Stimulated activated naive CD4-positive, alpha-beta T cell (primary cell): Measurements from ENCODE around the gene SPECC1L.

Source experiments
- DNase-seq, 6 experiments: peaks; one replicate each; lab custom pipeline; 2025; lab: John Stamatoyannopoulos, UW

The SPECC1L gene

DNA sequence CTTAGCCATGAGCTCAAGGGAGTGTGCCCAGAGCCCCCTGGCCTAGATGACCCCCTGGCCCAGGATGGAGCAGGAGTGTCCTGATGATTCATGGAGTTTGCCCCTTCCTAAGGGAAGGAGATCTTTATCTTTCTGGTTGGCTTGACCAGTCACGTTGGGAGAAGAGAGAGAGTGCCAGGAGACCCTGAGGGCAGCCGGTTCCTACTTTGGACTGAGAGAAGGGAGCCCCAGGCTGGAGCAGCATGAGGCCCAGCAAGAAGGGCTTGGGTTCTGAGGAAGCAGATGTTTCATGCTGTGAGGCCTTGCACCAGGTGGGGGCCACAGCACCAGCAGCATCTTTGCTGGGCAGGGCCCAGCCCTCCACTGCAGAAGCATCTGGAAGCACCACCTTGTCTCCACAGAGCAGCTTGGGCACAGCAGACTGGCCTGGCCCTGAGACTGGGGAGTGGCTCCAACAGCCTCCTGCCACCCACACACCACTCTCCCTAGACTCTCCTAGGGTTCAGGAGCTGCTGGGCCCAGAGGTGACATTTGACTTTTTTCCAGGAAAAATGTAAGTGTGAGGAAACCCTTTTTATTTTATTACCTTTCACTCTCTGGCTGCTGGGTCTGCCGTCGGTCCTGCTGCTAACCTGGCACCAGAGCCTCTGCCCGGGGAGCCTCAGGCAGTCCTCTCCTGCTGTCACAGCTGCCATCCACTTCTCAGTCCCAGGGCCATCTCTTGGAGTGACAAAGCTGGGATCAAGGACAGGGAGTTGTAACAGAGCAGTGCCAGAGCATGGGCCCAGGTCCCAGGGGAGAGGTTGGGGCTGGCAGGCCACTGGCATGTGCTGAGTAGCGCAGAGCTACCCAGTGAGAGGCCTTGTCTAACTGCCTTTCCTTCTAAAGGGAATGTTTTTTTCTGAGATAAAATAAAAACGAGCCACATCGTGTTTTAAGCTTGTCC is 171.0 kb downstream of the SPECC1L start:
- DNase-seq, result no peak

DNA sequence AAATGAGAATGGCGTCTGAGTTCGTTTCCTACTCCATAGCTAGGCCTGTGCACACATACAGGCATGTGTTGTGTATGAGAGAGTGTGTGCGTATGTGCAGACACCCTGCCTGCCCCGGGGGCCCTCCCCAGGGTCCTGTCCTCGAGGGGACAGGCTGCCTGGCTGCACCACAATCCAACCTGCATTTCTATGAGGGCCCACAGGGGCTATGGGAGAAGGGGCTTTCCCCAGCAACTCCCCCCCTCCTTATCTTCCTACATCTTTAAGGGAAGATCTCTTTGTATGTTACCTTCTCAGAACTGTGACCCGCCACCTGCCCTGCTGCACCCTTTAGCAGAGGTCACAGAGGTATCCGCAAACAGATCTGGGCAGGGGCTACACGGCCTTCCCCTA is 171.7 kb downstream of the SPECC1L start:
- DNase-seq, result no peak

DNA sequence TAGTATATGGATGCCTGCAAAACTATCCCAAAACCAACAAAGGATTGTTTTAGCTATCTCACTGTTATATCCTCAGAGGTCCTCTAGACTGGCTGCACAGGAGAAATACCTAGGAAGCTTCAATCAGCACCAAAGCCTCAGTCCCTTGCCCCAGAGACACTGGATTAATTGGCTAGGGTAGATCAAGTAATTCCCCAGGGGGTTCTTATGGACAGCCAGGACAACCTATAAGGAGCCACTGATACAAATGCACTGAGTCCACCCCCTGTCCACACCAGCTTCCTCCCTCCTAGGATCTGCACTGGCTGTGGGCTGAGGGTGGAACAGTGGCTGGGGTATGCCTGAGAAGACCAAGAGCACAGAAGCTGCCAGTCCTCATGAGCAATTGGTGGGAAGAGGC is 173.0 kb downstream of the SPECC1L start:
- DNase-seq, result no peak

DNA sequence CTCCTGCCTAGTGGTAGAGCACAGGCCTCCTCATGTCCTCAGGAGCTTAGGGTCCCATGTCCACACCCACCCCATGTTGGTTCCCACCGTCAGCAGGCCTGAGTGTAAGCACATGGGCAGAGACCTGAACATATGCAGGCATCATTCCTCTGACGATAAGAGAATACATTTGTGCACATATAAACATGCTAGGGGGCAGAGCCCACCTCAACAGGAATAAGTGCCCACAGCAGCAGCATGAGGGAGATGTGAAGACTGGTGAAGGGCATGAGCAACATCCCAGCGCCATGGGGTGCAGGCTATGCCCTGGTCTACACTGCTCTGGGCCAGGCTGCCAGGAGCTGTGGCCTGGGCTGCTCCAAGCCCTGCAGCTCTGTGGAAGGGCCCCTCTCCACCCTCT is 173.6 kb downstream of the SPECC1L start:
- DNase-seq, result no peak

DNA sequence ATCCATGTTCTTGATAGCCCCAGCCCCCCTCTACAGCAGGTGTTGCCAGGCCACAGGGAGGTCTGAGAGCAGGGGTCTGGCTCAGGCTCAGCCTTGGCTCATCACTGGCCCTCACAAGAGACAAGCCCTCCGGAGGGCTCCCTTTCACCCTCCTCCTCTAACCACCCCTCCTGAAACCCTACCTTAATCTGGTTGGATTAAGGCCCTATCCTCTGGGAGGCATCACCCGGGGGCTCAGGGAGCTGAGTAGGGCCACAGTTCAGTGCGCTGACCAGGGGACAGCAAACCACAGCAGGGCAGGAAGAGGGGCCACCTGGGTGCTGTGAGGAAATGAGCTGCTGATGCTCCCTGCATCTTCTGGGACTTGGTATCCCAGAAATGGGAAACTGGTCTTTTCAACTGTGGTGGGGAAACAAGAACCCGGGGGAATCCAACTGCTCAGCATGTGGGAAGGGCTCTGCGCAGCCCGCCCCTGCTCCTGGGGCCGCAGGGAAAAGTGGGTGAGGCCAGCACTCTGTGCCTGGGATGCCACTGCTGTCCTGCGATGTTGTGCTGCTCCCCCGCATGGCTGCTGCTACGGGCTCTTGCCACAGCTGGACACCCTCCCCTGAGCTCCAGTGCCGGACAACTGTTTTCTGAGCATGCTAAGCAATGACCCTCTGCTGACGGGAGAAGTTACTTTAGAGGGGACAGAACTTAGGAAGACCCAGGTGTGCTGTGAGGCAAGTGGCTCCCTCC is 174.3 kb downstream of the SPECC1L start:
- no peak for DNase-seq

DNA sequence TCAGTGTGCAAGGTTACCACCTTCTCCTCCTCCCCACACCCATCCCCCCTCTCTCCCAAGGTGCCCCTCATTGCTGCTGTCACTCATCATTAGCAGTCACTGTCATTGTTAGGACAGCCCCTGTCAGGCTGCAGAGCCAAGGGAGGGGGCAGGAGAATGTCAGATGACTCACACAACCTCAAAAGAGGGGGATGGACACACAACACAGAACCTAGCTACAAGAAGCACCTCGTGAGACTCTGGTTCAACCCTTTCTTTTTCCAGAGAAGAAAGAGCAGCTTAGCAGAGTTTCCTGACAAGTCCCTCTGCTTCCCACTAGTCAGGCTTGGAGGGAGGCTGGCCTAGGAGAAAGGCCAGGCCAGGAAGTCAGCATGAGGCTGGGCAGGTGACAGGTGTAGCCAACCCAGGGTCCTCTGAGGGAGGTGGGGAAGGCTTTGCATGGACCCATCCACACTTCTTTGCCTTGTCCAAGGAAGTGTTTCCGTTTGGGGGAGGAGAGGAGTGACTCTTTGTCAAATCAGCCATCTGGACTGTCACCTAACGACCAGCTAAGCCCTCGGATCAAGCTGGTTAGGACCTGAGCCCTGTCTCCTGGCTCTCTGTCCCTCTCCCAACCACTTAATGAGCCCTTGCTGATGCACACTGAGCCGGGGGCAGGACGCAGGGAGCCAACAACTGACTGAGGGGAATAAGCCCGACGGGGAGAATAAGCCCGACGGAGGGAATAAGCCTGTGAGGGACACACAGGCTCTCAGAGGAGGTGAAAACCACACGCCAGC is 175.0 kb downstream of the SPECC1L start:
- no peak for DNase-seq

DNA sequence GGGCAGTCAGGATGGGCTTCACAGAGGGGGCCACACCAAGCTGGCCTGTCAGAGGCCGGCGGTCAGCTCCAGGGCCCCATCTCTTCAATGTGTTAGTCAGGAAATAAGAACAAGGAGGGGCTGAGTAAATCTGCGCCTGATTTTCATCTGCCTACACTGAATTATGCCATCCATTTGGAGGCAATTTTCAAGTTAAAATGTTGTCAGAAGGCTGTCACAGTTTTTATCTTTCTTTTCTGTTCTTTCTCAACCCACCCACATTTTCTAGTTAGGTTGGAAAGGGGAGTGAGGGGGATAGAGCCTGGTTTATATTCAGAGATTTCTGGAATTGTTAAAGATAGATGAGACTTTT is 175.6 kb downstream of the SPECC1L start:
- no peak for DNase-seq

DNA sequence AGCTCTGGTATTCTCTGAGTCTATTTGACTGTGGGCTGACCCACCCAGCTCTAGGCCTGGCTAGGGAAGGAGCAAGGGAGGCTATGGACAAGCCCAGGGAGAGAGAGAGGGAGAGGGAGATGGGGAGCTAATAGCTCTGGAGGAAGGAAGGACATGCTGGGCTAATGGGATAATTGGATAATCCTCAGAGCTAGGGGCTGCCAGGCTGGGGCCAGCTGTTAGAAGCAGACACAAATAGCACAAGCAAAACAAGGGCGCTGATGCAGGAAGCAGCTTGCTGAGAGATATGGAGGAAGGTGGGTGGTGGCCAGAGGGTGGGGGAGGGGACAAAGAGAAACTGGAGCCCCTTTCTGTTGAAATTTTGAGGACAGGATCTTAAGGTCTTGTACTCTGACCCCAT is 180.0 kb downstream of the SPECC1L start:
- no peak for DNase-seq

DNA sequence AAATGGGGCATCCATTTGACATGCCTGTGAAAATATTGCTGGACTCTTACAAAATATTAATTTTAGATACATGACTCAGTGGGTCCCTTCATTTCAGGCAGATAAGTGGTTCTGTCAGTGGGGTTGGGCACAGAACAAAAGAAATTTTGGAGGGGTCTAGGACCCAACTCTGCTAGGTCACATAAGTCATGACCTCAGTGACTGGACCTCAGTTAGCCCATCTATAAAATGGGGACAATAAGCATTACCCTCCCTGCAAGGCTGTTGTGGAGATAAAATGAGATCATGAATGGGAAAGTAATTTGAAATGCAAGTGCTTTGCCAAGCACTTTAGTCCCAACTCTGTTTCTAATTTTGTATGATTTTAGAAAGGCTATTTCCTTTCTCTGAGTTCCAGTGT is 180.5 kb downstream of the SPECC1L start:
- DNase-seq, result no peak

DNA sequence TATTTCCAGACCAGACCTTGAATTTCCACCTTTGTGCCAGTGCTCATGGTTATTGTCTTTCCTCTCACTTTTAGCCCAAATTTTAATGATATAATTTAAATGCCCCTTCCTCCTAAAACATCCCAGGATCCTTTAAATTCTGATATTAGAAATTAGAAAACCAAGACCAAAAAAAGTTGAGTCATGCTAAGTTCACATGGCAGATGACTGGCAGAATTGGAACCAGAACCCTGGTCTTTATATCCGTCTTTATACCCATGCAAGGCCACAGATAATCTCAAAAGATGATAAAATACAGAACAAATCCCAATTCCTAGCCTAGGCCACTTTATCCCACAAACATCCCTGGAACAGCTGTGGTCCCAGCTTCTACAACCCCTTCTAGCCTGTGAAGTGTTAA is 183.2 kb downstream of the SPECC1L start:
- DNase-seq, result no peak

DNA sequence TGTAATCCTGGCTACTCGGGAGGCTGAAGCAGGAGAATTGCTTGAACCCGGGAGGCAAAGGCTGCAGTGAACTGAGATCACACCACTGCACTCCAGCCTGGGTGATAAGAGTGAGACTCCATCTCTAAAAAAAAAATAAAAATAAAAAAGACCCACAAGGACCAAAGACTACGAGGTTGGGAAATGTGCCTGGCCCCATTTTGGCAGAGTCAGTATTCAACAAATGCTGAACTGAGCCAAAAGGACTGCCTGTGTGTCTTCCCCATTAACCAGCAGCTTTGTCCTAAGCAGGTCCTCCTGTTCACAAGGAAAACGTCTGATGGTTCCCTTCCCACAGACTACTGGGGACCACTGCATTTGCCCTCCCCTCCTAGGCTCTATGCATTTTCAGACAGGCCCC is 184.4 kb downstream of the SPECC1L start:
- DNase-seq, result no peak

DNA sequence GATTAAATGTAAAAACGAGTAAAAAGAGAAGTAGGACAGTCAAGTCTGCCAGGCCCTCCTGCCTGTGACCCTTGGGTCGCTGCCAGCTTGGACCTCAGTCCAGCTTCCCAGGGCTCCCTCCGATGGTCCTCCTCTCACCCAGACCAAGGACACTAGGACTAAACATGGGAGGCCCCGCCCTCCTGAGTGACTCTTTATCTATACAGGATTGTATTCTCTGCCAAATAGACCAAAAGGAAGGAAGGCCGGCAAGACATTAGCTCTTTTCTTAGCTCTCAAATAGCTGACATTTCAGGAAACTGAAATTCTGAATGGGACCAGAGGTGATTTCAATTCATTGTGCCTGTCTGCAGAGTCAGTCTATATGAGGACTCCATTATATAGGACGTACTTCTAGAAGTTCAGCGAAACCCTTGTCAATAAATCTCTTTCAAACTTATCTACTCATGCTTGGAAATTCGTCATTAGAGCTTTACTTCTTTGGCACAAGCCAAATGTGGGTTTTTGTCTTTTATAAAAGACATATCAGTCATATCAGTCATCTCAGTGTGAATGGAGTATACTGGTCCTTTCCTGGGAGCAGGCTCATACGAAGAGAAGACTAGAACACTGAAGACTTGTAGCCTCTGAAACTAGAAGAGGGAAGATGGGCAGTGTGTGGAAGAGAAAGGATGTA is 185.3 kb downstream of the SPECC1L start:
- no peak for DNase-seq

DNA sequence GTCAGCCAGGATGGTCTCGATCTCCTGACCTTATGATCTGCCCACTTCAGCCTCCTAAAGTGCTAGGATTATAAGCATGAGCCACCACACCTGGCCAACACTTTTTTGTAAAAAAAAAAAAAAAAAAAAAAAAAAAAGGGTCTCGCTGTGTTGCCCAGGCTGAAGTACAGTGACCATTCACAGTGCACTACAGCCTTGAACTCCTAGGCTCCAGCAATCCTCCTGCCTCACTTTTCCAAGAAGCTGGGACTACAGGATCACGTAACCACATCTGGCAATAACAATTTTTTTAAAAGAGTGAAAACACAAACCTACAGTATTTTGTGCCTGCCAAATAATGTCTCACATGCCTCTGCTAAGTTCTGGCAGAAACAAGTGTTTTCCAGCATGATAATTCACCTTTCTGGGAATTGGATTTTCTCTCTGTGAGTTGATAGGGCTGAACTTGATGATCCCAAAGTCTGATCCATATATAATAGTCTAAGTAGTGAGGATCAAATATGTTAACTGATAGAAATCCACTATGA is 187.3 kb downstream of the SPECC1L start:
- no peak for DNase-seq

DNA sequence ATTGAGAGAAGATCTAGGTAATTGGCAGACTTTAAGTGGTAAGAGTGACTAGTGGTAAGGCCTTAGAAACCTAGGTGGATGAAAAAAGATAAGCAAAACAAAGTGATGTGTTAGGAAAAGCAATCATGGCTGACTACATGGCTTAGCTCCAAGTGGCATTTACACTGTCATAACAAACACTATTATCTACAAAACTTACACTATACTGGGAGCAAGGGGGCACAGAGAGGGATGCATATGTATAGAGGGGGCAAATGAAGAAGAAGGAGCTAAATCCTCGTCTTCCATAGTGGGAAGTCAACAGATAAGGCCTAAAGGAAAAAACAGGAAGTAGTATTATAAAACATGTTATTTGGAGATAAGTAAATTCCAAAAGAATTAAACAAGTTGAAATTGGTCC is 189.3 kb downstream of the SPECC1L start:
- no peak for DNase-seq

DNA sequence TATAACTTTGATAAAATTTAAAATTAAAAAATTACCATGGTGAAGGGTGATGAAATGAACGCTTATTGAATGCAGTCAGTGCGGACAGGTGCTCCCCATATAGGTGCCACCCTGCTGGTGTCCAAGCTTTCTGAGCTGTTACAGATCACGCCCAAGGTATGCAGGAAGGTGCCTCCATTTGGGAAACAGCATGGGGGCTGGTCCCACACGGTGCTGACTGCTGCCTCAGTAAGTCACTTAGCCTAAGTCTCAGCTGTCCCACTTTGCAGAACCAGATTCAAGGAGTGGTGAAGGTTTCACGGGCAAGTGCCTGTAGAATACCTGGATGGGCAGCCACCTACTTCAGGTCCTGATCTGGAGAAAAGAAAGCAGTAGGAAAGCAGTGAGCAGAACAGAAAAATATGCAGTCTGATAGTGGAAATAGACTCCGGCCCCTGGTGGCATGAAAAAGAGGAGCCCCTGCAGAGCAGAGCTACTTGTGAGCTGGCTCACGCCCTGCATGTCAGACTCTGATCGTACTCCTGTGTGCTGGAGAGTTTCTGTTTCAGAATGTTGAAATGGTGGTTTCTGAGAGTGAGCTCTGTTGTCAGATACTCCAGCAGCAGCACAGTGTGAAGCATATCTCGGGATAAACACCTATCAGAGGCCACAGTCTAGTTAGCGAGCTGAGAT is 189.9 kb downstream of the SPECC1L start:
- no peak for DNase-seq

DNA sequence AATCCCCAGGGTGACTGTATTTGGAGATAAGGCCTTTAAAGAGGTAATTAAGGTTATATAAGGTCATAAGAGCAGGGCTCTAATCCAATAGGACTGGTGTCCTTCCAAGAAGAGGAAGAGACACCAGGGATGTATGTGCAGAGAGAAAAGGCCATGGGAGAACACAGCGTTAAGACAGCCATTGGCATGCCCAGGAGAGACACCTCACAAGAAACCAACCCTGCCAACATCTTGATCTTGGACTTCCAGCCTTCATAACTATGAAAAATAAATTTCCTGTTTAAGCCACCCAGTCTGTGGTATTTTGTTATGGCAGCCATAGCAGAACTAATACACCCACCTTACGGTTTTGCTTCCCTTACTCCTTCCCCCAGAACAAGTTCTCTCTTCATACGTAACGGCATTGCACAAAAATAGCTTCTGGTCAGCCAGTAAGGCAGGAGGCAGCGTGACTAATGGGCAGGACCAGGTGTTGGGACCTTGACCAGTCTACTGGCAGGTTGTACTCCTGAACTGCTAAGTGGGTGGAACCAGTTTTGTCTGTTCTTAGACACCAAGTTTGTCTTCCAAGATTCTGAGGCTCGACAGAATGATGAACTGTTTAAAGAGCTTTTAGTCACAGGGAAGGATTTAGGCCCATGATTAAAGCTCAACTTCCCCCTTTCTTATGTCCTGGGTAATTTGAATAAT is 192.6 kb downstream of the SPECC1L start:
- DNase-seq, result no peak

DNA sequence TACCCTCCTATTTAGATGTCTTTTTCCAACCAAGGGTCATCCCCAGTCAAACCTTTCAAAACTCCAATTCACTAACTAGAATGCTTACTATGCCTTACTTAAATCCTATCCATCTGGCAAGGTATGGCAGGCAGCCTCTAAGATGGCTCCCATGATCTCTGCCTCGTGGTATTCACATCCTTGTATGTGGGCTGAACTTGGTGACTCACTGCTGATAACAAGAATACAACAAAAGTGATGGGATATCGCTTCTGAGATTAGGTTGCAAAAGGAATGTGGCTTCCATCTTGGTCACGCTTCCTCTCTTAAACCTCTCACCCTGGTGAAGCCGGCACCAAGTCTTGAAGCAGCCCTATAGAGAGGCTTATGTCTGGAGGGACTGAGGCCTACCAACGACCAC is 194.9 kb downstream of the SPECC1L start:
- no peak for DNase-seq

DNA sequence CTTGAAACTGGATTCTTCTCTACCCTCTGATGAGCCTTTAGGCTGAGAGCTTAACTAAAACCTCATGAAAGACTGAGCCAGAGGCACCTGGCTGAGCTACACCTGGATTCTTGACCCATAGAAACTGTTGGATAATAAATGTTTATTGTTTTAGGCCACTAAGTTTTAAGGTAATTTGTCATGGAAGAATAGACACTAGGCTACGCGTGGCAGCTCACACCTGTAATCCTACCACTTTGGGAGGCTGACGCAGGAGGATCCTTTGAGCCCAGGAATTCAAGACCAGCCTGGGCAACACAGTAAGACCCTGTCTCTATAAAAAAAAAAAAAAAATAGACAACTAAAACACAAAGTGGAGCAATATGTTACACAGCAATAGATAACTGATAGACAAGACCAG is 195.3 kb downstream of the SPECC1L start:
- no peak for DNase-seq

DNA sequence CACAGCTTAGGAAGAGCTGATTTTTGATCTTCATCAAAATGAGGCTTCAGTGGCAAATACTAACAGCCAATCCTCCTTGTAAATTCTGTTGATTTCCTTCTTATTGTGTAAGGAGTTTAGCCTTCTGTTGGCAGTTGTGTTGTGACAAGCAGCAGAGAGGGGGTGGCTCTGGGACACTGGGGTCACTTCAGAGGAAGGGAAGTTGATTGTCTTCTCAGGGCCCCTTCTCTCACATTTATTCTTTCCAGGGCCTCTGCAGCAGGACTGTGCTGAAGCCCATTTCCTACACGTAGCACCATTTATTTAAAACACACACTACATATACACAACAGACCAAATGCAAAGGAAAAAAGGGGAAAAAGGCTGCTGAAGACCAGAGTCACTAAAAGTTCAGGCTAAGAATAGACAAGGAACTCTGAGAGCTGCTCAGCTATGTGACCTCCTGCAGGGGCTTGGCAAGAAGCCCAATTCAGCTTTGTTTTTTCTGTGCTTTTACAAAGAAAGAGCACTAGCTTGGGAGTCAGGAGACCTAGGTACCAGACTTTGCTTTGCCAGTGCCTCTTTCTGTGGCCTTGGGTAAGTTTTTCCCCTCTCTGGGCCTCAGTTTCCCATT is 196.2 kb downstream of the SPECC1L start:
- no peak for DNase-seq

DNA sequence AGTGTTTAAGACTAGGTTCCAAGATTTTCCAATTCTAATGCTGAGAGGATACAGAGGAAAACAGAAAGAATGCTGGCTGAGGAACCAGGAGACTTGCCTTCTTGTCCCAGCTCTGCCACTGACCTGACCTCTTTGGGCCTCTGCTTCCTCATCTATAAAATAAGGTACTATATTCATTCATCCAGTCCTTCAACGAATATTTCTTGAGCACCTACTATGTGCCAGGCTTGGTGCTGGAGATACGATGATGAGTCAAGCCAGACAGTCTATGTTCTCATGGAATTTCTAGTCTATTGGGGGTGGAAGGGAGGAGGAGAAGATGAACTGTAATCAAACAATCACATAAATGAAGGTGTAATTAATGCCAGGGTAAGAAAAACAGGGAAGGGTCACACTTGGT is 196.7 kb downstream of the SPECC1L start:
- no peak for DNase-seq
